ENCODE data around the gene NDOR1.

NDOR1 gene

GRCh38 chr9:137169896-137170358, 35.6 kb upstream of the NDOR1 start, which contains the start of gene LRRC26:
LRRC26 (minus strand) TSS chr9:137170051; CDS start chr9:137169943, 108 bp downstream.
- no peak for TF ChIP-seq CTCF (IDR thresholded peaks at IDR 0.05; ENCODE audit: insufficient read depth, low read length, poor library complexity, severe bottlenecking)
- peak within 1 kb of the TSS; percentile 58 for H3K4me3 ChIP-seq (replicated peaks; ENCODE audit: low read depth, low read length)
- H3K27me3 ChIP-seq (replicated peaks; ENCODE audit: control insufficient read depth, insufficient read depth, low read length) = no peaks in the 10 kb centered on the region; the same call in 1 of the 2 replicates
- DNase-seq (ENCODE audit: extremely low read depth, insufficient read length) = no peak
- H3K36me3 ChIP-seq (ENCODE audit: control insufficient read depth, insufficient read depth, low read length) = no peaks in the 10 kb centered on the region

- Histone ChIP-seq H3K36me3 (ENCODE audit: control insufficient read depth, insufficient read depth, low read length) (no peaks in the 10 kb centered on the region), H3K4me3 (replicated peaks; ENCODE audit: low read depth, low read length) (no peak overlapping the region), H3K27me3 (replicated peaks; ENCODE audit: control insufficient read depth, insufficient read depth, low read length) (no peaks in the 10 kb centered on the region; the same call in 1 of the 2 replicates)
- no peak for TF ChIP-seq CTCF (IDR thresholded peaks at IDR 0.05; ENCODE audit: insufficient read depth, low read length, poor library complexity, severe bottlenecking)
- DNase-seq (ENCODE audit: extremely low read depth, insufficient read length) = no peak
Measured at GRCh38 chr9:137170486-137171148, 34.9 kb upstream of the NDOR1 start.

- no peak for DNase-seq (ENCODE audit: extremely low read depth, insufficient read length)
- no peak for TF ChIP-seq CTCF (IDR thresholded peaks at IDR 0.05; ENCODE audit: insufficient read depth, low read length, poor library complexity, severe bottlenecking)
- Histone ChIP-seq H3K36me3 (ENCODE audit: control insufficient read depth, insufficient read depth, low read length) (no peaks in the 10 kb centered on the region), H3K4me3 (replicated peaks; ENCODE audit: low read depth, low read length) (no peak overlapping the region), H3K27me3 (replicated peaks; ENCODE audit: control insufficient read depth, insufficient read depth, low read length) (no peaks in the 10 kb centered on the region; the same call in 1 of the 2 replicates)
Measured at GRCh38 chr9:137171149-137171900, 34.2 kb upstream of the NDOR1 start.

GRCh38 chr9:137172901-137173795, 32.4 kb upstream of the NDOR1 start:
- no peak for TF ChIP-seq CTCF (IDR thresholded peaks at IDR 0.05; ENCODE audit: insufficient read depth, low read length, poor library complexity, severe bottlenecking)
- no peak overlapping the region for H3K4me3 ChIP-seq (replicated peaks; ENCODE audit: low read depth, low read length)
- H3K36me3 ChIP-seq (ENCODE audit: control insufficient read depth, insufficient read depth, low read length) = peaks cover 2% of the 10 kb centered on the region; the same call in 1 of the 2 replicates
- H3K27me3 ChIP-seq (replicated peaks; ENCODE audit: control insufficient read depth, insufficient read depth, low read length) = no peaks in the 10 kb centered on the region; the same call in 1 of the 2 replicates
- no peak for DNase-seq (ENCODE audit: extremely low read depth, insufficient read length)

GRCh38 chr9:137173796-137174664, 31.5 kb upstream of the NDOR1 start:
- TF ChIP-seq CTCF (IDR thresholded peaks at IDR 0.05; ENCODE audit: insufficient read depth, low read length, poor library complexity, severe bottlenecking) = no peak
- Histone ChIP-seq H3K27me3 (replicated peaks; ENCODE audit: control insufficient read depth, insufficient read depth, low read length) (no peaks in the 10 kb centered on the region; the same call in 1 of the 2 replicates), H3K36me3 (ENCODE audit: control insufficient read depth, insufficient read depth, low read length) (peaks cover 2% of the 10 kb centered on the region), H3K4me3 (replicated peaks; ENCODE audit: low read depth, low read length) (no peak overlapping the region)
- DNase-seq (ENCODE audit: extremely low read depth, insufficient read length) = no peak
